CMK (cell line): ENCODE results near the gene SEC61A2.
A peak's percentile ranks its signal among the peaks of the same experiment; 100 is the strongest.
"Not testable (repeated sequence)": the region's sequence is repeated elsewhere in the genome, so short reads cannot be mapped to it uniquely, and the experiment has no call there.

Experiments
- DNase-seq: peaks from one replicate; pipeline ENCODE4 v3.0.0-alpha.2; 2010; ENCODE audit warnings: low read depth

SEC61A2 gene

DNA sequence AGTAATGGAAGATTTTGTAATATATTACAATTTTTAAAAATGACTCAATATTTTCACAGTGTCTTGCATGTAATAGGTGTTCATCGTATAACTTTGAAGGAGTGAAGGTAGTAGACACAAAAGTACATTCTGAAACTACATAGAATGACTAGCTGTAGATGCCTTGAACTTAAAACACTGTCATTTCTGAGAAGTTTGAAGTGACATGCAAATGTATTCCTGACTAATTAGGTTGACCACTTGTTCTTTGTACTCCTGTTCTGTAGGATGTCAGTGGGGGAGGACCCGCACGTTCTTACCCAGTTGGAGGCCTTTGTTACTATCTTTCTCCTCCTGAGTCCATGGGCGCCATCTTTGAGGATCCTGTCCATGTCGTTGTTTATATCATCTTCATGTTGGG is 31.2 kb downstream of the SEC61A2 start:
- no peak for DNase-seq

DNA sequence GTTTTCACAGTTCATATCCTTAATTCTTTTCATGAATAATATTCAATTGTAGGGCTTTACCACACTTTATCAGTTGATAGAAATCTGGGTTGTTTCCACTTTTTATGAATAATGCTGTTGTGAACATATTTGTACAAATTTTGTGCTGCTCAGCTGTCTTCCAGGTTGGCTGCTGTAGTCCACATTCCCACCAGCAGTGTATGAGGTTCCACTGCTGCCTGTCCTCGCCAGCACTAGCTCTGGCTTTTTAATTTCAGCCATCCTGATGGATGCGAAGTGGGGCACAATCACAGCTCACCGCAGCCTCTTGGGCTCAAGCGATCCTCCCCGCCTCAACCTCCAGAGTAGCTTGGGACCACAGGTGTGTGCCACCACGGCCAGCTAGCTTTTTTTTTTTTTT is 33.5 kb downstream of the SEC61A2 start:
- DNase-seq, result no peak

DNA sequence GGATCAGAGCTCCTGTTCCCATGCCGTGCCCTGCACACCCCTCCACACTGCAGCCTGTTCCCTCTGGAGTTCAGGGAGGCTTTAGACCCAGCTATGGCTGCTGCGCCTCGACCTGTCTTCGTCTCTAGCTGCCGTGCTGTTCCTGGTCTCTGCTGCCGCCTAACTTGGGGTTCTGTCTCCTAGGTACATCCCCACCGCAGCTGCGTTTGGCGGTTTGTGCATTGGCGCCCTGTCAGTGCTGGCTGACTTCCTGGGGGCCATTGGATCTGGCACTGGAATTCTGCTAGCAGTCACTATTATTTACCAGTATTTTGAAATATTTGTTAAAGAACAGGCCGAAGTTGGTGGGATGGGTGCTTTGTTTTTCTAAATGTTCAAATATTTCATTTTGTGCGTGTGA is 34.6 kb downstream of the SEC61A2 start:
- no peak for DNase-seq

DNA sequence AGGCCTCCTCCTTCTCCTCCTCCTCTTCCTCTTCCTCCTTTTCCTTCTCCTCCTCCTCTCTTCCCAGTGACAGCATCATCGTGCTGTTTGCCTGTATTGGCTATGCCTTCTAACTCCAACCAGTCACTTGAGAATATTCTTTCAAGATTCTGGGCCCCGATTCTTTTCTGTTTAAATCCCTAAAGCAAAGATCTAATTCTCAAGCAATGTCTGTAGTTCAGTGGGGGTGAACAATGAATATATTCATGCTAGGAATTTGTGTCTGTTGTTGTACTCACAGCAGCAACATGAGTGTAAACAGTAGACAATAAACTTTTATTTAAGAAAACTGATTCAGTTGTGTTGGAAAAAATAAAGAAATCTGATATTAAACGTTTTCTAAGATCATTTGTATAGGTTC is 35.6 kb downstream of the SEC61A2 start:
- no peak for DNase-seq

DNA sequence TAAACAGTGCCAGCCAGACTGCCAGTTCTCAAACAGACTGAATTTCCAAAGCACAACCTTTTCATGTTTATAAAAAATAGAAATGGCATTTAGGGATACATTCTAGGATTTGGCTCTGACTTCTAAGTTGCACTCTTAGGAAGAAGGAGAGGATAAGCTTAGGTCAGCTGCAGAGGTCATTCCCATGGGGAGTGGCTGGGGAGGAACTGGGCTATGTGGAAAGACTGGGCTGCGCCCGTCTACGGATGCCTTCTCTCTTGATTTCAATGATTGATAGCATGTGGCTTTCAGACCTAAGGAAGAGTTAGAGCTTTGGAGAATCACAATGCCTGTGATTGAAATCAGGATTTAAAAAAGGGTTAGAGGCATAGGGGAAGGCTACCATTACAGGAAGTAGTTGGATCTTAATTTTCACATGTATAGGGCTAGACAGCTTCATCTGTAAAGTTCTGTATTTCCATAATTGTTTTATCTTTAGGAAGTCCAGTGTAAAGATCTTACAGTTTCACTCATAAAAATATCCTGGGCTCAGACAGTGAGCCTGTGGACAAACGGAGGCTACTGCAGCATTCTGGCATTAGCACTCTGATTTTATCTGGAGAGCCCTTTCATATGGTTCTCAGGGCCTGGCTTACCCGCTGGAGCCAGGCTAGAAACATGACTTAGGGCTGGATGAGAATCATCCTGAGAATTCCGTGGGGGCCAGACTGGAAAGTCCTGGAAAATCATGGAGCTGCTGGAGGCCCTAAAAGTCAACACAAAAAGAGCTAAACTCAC is 36.7 kb downstream of the SEC61A2 start:
- no peak for DNase-seq

DNA sequence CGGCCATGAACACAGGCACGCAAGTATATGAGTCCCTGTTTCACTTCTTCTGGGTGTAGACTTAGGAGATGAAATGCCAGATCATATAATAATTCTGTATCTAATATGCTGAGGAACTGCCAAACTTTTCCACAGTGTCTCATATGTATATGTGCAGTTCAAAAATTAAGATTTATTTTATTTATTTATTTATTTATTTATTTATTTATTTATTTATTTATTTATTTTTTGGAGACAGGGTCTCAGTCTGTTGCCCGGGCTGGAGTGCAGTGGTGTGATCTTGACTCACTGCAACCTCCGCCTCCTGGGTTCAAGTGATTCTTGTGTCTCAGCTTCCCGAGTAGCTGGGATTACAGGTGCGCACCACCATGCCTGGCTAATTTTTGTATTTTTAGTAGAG is 42.0 kb downstream of the SEC61A2 start:
- not testable (repeated sequence) for DNase-seq

DNA sequence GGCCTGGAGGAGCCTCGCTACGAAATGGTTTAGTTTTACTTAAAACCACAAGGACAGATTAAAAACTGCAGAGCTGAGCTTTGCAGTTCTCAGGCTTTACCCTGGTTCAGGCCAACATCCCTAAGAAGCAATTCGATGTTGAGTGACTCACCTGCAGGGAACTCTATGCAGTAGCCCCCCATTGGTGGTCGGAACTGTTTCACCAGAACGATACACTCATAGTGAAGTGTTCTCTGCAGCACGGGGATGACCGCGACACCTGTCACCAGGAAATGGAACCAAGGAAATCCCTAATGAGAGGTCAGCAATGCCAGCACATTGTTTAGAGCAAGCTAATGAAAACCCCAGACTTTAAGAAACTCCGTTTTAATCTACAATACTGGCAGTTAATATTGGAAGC is 48.2 kb downstream of the SEC61A2 start:
- no peak for DNase-seq

DNA sequence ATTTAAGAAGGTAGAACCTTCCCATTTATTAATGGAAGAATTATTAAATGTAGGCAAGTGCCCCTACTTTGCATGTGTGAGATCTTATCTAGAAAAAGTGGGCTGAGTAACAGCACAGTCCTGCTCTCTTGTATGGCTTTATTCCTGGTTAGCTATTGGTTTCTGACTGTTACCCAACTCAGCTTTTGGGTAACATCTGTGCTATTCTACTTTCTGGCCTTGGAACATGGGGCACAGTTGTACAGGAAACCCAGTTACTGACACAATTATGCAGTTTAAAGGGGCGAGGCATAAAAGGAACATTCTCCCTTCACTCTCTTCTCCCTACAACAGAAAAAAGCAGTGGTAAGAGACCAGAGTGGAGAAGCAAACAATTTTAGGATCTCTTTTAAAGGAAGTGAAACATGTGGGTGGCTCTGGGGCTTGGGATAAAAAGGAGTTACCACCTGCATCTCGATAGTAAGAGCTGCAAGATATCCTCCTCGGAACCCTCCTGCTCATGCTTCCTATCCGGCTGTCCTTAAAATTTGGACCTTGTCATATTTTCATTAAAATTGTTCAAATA is 50.2 kb downstream of the SEC61A2 start:
- no peak for DNase-seq

DNA sequence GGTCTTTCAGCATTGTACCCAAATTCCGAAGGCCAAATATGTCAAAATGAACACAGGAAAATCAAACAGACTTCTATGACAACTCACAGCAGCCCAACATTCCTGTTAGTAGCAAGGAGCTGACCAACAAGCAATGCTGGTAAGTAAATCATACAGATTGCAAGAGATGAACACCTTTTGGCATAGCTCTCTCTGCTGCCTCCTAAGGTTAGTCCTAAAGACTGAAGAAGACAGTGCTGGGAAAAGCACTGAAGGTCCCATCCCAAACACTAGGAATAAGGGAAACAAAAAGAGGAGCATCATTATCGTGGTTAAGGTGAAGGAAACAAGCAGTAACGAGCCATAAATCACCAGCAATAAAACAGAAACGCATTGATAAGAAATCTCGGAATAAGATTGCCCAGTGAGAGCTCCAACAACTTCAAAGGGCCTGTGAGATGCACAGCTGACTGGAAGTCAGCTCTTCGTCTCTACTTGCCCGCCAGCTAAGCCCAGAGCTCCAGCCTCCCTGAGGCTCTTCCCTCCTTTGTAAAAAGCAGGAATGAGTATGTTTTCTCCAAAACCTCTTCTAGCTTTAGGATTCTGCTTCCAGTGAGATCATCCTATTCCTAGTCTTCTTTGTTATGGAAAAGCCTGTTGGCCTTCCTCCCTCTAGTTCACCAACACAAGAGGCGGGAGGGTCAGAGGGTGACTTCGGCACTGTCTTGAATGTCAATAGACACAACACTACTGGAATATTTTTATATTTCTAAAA is 50.9 kb downstream of the SEC61A2 start:
- no peak for DNase-seq

DNA sequence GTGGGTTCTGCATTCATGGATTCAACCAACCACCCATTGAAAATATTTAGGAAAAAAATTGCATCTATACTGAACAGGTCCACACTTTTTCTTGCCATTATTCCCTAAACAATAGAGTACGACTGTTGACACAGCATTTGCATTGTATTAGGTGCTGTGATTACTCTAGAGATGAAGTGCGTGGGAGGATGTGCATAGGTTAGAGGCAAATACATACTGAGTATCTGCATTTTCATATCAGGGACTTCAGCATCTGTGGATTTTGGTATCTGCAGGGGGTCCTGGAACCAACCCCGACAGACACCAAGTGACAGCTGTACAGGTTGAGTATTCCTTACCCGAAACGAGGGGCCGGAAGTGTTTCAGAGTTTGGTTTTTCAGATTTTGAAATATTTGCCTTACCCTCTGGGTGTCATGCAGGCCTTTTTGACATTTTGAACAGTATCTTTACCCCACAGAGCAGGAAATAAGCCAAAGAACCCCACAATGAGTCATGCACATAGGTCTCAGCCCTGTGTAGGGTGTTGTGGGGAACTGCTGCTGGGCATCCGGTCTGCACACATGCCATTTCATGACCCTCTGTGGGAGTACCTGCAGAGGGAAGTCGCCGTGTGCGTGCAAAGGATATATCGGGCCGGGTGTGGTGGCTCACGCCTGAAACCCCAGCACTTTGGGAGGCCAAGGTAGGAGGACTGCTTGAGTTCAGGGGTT is 51.7 kb downstream of the SEC61A2 start:
- DNase-seq, result peak; percentile 83

DNA sequence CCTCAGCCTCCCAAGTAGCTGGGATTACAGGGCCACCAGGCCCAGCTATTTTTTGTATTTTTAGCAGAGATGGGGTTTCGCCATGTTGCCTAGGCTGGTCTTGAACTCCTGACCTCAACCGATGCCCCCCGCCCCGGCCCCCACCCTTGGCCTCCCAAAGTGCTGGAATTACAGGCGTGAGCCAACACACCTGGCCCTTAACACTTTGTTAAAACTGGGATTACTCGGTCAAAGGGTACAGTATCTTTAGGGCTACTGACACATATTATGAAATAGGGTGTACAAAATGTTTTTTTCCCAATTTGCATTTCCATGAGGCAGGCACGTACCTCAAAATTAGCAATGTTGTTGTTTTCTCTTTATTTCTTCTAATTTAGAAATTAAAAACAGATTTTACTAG is 54.7 kb downstream of the SEC61A2 start:
- no peak for DNase-seq

DNA sequence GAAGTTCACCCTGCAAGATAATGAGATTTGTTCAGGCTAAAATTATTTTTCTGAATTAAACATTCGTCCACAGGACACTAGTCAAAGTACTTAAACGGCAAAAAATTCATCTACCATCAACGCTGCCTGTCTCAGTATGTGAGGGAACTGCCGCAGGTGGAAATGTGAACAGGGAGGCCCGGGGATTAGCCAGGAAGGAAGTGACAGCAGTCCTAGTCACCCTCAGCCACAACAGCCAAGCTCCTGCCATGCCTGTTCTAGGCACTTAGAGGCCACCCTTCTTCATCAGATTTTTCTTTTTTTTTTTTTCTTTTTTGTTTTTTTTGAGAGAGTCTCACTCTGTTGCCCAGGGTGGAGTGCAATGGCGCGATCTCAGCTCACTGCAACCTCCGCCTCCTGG is 56.8 kb downstream of the SEC61A2 start:
- no peak for DNase-seq

DNA sequence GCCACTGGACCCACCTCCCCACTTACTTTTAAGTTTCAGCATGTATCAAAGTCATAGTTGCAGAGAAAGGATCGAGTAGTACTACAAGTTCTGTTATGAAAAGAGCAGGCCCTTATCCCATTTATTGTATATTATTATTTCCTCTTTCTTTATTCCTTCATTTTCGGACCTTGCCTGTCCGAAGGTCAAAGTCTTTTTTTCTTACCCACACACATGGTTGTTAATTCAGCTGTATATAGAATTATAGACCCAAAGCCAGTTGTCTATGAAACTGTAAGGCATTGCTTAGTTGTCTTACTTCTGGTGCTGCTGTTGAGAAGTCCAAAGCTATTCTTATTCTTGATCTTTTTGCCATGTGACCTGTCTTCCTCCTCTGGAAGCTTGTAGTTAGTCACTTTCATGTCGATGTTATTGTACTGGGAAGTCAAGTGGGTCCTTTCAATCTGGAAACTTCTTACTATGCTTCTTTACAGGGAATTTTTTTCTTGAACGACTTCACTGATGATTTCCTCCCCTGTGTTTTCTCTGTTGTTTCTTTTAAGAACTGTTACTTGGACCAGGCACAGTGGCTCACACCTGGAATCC is 57.9 kb downstream of the SEC61A2 start:
- DNase-seq, result no peak

DNA sequence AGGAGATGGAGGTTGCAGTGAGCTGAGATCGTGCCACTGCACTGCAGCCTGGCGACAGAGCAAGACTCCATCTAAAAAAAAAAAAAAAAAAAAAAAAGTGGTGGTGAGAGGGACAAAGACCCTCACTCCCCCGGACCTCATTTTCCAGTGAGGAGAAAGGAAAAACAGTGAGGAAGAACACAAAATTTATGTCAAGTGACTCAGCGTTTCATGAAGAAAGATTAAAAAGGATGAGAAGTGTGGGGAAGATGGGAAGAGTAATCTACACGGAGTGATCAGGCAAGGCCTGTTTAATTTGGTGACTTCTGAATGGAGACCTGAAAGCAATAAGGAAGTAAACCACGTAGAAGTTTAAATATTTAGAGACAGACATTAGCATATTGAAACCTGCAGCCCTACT is 59.2 kb downstream of the SEC61A2 start:
- DNase-seq, result no peak

DNA sequence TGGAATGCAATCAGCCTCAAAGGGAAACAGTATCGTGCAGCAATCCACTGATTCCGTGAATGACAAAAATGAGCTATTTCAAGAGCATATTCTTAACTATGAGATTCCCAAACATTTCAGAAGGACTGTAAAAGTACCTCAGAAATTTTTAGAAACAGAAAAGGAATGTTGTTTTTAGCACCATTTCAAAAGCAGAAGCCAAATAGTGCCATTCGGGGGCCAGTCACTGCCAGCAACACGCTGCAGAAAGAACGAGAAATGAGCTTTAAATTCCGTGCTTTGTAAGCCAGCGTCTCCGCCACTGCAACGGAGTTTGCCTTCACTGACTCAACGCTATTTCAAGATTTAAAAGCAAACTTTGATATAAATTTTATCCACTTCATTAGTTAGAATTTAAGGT is 59.9 kb downstream of the SEC61A2 start:
- no peak for DNase-seq

DNA sequence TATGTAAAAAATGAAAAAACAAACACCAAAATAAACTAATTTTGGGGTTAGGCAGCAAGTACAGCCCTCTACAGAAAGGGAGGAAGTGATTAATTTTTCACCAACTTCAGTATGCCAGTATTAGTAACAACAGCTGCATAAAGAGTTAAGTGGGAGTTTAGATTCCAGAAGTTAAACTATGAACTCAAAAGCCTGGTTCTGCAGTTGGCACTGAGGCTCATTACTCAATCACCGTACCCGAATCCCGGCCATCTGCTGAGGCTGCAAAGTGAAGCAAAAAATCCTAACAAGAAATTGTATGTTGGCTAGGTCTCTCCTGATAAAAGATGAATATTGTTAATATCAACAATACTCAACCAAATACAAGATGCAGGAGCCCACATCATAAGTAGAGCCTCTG is 62.2 kb downstream of the SEC61A2 start:
- no peak for DNase-seq

DNA sequence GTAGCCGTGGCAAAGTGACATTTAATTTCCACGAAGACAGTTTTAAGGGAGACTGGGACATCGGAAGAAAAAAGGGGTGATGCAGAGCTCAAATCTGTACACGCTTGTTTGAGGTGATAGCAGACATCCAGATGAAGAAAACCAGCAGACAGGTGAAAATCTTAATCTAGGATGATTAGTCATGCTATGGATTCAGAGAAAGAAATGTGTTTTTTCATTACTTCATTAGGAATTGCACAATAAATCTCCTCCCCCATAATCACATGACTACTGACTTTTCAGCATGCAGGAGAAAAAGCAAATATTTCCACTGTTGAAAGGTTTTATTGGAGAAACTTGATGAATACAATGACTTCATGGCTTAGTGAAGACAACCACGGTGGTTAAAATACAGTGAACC is 63.7 kb downstream of the SEC61A2 start:
- no peak for DNase-seq

DNA sequence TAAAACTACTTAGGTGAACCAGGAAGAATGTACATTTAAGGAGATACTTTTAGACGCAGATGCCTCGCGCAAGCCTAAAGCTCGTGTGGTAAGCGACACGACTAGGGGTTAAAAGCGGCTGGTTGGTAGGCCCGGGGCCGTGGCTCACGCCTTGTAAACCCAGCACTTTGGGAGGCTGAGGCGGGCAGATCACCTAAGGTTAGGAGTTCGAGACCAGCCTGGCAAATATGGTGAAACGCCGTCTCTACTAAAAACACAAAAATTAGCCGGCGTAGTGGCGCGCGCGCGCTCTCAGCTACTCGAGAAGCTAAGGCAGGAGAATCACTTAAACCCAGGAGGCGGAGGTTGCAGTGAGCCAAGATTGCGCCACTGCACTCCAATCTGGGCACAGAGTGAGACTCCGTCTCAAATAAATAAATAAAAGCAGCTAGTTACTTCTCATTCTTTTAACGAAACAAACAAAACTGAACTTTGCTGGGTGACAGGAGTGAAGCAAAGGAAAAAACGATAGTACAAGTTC is 65.3 kb downstream of the SEC61A2 start:
- DNase-seq, result no peak

DNA sequence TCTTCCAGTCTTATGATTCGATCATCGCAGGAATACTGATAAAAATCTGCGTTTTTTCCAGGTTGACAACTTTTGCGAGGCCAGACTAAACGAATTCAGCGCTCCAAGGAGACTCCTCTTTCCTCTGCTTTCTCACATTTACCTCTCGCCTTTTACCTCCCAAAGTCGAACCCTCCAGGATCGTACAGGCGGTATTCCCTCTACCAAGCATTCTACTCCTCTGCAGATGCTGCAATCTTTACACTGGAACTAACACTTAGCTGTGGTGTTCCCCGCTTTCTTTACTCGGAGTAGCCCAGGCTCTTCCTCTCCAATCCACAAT is 65.8 kb downstream of the SEC61A2 start:
- DNase-seq, result no peak

DNA sequence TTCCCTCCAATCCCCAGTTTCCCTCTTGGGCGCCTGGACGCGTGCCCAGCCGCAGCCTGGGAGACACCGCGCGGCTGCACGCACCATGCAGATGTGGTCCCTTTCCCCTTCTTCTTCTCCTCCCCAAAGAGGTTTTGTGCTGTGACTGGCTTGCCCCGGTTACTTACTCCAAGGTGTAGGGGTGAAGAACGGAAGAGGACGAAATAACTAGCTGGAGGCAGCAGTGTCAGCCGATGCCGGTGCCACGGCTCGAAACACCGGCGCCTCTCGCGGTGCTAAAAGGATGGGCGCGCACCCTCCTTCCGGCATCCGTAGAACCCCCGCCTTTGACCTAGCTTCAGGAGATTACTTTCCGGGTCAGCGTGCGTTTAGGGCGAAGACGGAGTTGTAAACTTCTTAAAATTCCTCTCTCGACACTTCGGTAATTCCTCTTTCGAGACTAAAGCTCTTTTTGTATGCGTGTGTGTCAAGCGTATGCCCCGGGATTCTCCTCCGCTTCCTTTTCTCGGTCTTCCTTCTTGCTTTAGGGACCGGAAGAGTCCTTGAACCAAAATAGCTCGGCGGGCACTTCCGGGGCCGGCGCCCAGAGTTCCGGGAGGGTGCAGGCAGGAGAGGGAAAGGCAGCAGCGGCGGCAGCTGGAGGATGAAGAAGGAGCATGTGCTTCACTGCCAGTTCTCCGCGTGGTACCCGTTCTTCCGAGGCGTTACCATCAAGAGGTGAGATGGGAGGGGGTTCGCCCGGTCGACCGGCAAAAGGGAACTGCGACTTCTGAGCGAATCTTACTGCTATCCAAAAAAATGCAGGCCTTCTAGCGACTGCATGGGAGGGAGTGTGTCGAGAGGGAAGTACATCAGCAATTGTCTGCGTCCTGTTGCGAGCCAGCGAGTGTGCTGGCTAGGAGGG is 66.4 kb downstream of the SEC61A2 start, which contains the start of the genes CDC123 and NUDT5:
Gene CDC123, plus strand, starts transcription at position 586 of the 904 bp plus-strand sequence. Its CDS starts 58 bp downstream, at position 644.
Gene NUDT5, minus strand, starts transcription at position 289 of the 904 bp plus-strand sequence. CDS start 9,600 bp downstream, outside the sequence.
- peak; percentile 65 for DNase-seq
